ENCODE results near the gene RAC2.
"Not testable (repeated sequence)": the region's sequence is repeated elsewhere in the genome, so short reads cannot be mapped to it uniquely, and the experiment has no call there.

Gene RAC2

GRCh38 chr22:37233751-37234631 is 10.1 kb downstream of the RAC2 start:
- DNase-seq (ENCODE audit: low read depth), result no peak

- DNase-seq (ENCODE audit: low read depth), result not testable (repeated sequence)
Observed at GRCh38 chr22:37233371-37233750, 10.7 kb downstream of the RAC2 start.

DNA sequence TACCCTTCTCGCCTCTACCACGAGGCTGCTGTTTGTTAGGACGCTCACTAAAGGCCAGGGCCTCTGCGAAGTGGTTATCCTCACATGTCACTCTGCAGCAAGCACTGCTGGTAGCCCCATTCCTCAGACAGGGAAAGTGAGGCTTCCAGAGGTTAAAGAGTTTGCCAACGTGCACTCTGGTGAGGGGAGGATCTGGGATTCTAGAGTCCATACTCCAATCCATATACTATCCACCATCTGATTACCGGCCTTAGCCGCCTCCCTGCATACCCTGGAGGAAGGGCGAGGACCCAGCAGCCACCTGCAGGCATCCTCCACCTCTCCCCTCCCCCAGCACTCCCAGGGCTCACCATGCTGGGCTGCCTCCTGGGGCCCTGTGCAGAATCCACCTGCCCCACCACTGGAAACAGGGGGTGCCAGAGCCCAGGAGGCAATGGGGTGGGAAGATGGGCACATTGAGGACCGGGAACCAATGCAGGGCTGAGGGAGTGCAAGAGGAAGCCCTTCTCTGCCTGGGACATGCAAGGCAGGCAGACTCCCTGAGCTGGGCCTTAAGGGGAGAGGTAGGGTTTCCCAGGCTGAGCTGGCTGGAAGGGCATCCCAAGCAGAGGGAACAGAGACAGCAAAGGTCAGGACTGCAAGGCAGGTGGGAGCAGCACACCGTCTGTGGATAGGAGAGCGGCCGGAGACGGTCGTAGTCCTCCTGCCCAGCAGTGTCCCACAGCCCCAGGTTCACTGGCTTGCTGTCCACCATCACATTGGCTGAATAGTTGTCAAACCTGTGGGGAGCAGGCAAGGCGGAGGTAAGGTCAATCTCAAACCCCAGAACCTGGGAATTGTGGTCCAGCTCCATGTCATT is 11.7 kb downstream of the RAC2 start:
- no peak for DNase-seq (ENCODE audit: low read depth)

- no peak for DNase-seq (ENCODE audit: low read depth)
Observed at GRCh38 chr22:37231406-37232139, 12.5 kb downstream of the RAC2 start.

GRCh38 chr22:37230673-37231405 is 13.2 kb downstream of the RAC2 start:
- DNase-seq (ENCODE audit: low read depth), result no peak

DNA sequence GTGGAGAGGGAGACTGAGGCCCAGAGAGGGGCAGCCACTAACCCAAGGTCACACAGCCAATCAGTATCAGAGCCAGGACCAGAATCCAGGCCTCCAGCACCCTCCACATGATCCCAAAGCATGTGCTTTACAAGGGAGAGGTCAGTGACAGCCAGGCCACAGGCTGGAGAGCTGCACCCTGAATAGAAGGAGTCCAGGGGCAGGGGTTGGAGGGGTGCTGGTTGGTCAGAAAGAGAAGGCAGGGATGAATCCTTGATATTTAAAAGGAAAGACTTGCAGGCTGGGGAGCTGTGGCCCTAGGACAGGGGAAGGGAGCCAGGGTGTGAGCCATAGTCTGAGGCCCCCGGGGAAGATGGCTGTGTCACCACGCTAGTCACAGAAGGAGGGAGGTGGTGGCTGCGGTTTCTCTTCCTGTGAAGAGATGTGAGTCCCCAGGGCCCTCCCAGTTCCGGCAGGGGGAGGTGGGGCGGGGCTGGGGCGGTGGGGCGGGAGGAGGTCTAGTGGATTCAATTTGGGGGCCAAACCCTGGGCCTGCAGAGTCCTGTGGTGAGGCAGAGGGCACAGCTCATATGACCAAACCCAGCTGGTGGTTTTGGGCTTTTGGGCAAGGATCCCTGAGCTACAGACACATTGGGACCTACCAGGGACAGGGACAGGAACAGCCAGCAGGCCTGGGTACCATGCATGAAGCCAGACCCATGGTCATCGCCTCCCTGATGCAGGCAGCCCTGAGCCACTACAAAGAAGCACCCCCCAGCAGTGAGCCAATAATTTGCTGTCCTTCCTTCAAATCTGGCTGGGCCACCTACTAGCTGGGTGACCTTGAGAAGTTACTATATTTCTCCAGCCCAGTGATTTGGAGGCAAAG is 14.0 kb downstream of the RAC2 start:
- no peak for DNase-seq (ENCODE audit: low read depth)

DNA sequence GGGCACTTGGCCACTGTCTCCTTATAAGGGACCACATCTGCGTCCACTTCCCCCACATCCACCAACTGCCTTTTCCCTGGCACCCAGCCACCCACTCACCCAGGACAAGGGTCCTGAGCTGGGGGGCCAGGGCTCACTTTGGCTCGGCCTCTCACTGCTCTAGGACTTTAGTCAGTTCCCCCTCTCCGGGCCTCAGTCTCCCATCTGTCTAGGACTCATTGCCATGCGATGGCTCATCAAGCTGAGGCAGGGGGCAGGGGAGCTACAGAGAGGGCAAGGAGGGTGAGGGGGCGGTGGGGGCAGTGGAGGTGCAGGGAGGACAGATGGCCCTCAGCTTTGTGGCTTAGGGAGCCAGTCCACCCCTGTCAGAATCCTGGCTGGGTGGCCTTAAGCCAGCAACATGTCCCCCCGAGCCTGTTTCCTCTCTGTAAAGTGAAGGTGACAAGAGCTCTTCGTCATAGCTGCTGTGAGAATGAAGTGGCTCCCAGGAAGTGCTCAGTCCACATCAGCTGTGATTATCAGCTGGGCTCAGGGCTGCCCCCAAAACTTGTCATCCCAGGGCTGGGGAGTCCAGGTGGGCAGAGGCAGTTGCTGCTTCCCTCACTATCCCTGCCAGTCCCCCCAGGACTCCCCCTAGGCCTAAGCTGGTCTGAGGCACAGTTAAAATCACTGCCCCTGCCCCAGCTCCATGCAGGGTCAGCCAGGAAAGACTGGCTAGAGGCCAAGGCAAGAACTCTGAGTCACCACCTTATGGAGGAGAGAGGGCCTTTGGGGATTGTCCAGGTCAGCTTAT is 14.9 kb downstream of the RAC2 start:
- no peak for DNase-seq (ENCODE audit: low read depth)

DNA sequence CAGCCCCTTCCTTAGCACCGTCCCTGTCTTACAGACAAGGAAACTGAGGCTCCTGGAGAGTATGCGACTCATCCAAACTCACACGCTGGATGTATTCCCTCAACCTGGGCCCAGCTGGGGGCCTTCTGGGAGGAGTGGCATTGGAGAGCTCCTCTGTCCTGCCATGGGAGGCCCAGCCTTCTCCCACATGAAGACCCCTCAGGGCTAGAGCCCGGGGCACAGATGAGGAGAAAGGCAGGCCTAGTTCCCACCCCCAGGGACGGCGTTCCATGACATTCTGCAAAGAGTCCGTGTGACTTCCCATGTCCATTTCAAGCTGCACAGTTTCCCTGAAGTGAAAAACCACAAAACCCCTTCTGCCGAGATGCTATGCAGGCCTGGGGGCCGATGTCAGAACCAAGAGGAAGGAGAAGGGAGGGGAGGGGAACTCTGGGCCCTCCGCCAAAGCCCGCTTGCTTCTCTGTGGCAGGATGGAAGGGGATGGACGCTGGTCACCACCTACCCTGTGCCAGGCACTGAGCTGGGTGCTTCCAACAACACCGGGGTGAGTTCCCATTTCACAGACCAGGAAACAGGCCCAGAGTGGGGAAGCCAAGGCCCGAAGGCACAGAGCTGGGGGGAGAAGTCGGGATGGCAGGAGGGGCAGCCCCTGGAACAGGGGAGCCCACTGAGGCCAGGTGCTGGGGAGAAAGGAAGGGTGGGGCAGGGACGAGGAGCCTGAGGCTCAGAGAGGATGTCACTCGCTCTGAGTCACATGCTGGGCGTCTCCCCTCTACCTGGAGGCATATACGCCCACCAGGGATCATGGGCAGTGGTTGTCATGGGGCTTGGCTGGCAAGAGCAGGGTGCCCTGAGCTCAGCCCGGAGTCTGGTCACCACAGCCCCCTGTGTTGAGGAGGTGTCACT is 15.7 kb downstream of the RAC2 start:
- DNase-seq (ENCODE audit: low read depth), result no peak

DNA sequence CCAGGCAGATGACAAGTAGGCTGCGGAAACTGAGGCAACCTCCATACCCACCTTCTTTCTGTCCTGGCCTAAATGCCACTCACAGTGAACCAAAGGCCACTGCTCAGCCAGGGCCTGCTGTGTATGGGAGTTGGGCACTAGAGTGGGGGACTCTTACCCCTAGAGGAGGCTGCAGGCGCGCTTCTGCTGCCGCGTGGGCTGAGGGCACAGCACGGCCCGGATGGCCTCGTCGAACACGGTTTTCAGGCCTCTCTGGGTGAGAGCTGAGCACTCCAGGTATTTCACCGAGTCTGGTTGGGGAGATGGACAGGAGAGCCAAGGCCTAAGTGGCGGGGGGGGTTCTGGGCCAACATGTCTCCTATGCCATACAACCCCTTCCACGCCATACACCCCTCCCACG is 17.6 kb downstream of the RAC2 start:
- DNase-seq (ENCODE audit: low read depth), result no peak

- DNase-seq (ENCODE audit: low read depth), result no peak
Observed at GRCh38 chr22:37226087-37226486, 18.0 kb downstream of the RAC2 start.

GRCh38 chr22:37225481-37225880 is 18.6 kb downstream of the RAC2 start:
- no peak for DNase-seq (ENCODE audit: low read depth)

GRCh38 chr22:37224757-37225420 is 19.2 kb downstream of the RAC2 start:
- DNase-seq (ENCODE audit: low read depth), result no peak

- DNase-seq (ENCODE audit: low read depth), result no peak
Observed at GRCh38 chr22:37223965-37224551, 20.0 kb downstream of the RAC2 start.

- DNase-seq (ENCODE audit: low read depth), result no peak
Observed at GRCh38 chr22:37222440-37222971, 21.6 kb downstream of the RAC2 start.

DNA sequence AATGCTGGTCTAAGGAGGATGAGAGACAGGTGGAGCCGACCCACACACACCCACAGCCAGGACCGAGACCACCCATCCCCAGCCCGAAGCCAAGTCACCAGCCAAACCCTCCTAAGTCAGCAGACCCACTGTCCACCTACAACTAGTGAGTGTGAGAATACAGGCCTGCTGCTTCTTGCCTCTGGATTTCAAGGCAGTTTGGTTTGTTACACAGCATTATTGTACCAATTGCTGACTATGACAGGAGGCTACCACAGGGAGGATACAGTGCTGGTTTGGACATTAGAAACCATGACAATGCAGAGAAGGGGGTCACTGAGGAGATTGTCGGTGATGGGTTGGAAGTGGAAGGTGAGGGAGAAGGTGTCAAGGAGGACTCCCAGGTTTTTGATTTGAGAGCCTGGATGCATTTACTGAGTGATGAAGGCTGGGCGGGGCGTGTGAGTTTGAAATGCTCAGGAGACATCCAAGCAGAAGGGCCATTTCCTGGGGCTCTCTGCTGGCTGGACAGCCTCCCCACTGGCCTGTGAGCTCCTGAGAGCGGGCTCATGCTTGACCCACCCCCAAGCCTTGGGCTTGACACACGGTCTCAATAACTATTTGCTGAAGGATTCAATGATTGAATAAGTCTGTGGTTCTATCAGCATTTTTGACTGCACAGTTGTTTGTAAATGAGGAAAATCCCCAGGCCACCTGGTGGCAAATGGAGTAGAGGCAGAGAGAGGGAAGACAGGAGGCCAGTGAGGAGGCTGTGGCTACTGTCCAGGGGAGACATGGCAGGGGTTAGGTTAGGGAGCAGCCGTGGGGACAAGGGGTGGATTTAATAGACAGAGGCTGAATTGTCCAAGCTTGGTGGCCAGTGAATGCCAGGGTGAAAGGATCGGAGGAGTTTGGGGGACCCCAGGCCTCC is 22.4 kb downstream of the RAC2 start:
- no peak for DNase-seq (ENCODE audit: low read depth)

GRCh38 chr22:37220543-37220981 is 23.5 kb downstream of the RAC2 start:
- no peak for DNase-seq (ENCODE audit: low read depth)
